HG02943 (cell line): Measurements from ENCODE around the gene USP6NL.

ENCODE experiments used
- ATAC-seq: cut with Tn5 transposase; IDR thresholded peaks from one replicate; pipeline ENCODE4 v1.9.1; 2021; ENCODE audit warnings: mild to moderate bottlenecking, low read depth, moderate library complexity; ENCODE audit not compliant: unreplicated experiment

Gene USP6NL

DNA sequence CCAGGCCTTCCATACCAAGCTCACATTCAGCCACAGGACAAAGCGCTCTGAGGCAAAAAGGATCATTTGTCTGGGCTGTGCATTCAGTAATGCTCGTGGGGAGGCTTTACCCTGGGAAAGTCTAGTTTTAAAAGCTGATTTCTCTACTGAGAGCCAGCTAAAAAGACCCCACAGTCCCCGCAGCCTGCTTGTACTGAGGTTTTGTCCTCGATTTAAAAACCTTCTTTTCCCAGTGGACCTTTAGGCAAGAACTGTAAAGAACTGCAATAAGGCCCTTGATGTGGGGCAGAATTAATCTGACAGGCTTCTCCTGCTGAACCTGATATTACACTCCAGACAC, 180.3 kb downstream of the USP6NL start:
- ATAC-seq, result no peak

DNA sequence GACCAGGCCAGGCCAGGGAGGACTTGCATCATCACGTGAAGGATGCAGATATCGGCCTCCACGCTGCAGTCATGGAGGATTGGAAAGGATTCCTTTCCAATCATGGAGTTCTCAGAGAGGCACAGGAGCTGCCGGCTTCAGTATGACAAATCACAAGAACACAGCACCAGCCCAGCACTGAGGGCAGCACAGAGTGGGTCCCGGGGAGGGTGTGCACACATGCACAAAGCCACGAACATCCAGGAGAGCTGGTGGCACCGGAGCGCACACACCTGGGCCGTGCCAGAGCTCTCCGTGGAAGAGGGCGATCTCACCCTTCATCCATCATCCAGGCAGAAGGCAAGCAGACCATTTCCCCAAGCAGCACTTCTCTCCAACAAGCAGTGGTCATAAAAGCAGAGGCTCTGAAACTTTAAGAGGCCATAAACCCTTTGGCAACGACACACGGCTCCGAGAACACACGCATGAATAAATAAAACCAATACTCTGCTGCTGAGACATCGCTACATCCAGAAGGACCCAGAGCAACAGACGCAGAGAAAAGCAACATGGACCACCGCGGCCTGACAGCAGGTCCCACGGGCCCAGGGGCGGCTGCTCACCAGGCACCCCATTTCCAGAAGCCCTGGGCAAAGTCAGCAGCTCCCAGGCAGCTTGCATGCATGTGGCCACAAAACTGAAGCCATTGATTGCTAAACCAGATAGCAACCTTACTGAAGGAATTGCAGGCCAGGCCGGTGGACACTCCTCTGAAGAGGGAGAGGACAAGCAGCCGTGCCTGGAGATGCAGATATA, 180.8 kb downstream of the USP6NL start:
- ATAC-seq, result no peak

DNA sequence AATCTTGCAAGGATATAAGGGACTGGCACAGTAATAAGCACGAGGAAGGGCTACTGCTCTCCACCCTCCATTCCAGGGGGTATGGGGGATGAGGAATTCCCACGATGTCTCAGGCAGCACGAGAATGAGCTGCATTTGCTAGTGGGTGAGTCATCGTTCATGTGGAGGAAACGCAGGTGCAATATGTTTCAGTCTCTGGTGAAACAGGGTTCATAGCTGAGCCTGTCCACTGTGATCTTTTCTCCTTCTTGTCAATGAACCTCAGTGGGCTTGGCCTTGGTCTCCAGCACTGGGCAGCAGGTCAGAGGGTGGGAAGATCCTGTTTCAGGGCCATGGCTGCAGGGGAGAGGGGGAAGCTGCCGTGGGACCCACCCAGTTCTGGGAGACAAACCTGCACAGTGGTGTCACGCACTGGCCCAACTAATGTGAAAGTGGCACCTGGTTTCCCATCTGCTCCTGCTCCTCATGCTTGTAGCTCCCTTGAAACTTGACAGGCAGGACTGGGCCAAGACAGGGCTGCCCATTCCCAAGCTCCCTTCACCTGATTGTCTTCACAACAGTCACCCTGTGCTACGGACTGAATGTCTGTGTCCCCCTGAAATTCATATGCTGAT, 181.9 kb downstream of the USP6NL start:
- ATAC-seq, result no peak

DNA sequence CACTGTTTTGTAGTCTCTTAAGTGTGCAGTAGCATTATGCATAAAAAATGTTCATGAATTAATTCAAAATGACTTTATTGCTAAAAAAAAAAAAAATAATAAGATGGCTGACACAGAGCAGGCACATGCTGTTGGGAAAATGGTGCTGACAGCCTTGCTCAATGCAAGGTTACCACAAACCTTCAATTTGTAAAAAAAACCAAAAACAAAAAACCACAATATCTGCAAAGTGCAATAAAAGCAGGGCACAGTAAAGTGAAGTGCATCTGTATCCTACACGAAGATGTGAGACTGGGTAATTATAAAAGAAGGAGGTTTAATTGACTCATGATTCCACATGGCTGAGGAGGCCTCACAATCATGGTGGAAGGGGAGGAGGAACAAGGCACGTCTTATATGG, 185.8 kb downstream of the USP6NL start:
- ATAC-seq, result no peak

DNA sequence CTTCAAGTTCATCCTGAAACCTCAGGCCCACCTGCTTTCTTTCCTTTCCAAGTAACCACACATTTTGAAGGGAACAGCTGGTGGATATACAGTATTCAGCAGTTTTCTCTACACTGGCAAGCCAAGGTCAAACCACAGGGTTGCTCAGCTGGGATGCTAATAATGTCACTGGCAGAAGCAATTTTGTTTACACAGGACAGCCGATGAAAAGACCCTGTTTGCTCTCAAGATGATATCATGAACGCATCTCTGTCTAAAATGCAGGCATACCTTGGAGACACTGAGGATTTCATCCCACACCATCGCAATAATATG, 186.2 kb downstream of the USP6NL start:
- no peak for ATAC-seq

DNA sequence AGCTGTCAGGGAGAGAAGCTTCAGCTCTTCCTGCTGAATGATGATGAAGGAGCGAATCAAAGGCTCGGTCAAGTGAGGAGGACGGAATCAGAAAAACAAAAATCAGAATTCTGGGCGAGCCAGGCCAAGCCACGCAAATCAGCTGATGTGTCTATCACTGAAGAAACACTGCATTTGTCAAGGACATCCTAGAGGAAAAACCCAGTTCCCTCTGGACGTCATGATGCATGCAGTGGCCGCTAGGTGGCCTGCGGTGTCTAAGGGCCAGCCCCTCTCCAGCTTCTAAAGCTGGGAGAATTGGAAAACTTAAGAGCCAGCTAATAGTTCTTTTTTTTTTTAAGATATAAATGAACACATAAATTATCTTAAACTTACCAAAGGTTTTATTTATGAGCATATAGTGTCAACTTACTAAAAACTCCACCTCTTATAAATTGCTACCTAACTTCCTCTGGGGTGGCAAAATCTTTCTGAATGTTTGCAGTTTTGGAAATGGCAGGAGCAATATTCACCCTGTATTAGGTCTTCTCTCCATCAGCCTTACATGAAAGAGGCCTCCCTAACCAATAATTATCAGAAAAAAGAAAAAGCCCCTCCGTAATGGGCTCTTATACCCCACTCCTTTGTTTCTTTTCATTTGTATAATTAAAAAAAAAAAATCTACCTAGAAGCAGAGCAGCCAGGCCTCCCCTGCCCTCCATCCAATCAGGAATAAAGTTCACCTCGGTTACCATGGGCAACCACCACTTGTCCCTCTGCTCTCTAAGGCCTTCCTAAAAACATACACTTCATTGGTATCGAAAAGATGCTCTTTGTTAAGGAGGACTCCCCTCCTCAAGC, 186.8 kb downstream of the USP6NL start:
- no peak for ATAC-seq

DNA sequence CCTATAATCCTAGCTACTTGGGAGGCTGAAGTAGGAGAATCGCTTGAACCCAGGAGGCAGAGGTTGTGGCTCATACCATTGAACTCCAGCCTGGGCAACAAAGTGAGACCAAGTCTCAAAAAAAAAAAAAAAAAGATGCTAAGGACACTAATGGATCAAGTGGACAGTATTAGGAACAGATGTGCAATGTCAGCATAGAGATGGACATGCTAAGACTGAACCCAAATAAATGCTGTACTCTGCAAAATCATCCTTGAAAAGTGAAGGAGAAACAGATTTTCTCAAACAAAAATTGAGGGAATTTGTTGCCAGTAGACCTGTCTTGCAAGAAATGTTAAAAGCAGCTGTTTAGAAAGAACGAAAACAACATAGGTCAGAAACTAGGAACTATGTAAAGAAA, 194.5 kb downstream of the USP6NL start:
- no peak for ATAC-seq

DNA sequence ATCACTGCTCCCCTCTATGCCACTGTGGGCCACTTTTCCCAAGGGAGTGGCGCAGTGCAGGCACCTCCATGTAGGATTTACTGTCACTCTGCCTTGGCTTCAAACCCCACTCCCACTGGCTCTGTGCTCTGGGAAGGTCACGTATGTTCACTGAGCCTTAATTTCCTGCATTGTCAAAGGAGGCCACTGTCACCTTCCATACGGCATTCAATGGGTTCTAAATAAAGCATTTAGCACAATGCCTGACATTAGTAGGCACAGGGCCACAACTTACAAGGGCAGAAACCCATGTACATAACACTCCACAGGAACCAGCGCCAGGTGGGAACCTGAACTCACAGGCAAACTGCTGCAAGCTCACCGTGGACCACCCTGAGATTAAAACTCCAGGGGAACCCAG, 196.4 kb downstream of the USP6NL start:
- no peak for ATAC-seq

DNA sequence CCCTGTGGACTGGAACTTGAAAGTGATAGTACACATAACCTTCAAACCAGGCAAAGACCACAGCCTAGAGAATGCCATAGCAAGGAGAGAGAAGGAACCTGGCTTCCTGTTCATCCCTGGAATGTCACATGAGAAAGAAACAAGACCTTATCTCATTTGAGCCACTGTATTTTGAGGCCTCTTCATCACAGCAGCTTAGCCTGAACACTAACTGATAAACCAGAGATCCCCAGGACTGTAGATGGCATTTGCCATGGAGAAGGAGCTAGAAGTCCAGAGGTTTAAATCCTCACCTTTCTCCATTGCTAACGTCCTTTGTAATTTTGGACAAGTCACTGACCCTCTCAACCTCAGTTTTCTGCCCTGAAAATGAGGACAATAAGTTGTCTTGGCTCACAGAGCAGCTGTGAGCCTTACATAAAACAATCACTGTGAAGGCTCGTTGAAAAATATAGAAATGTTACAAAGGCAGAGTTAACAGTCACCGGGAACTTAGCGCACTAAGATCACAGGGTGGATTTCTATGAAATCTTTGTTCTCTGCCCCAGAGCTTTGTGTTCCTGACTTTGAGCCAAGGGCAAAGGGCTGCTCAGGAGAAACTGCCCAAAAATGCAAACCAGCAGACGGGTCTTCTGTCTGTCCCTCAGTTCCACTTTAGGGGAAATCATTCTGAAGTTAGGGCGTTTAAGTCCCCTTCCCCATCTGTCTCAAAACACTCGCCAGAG, 197.0 kb downstream of the USP6NL start:
- no peak for ATAC-seq

DNA sequence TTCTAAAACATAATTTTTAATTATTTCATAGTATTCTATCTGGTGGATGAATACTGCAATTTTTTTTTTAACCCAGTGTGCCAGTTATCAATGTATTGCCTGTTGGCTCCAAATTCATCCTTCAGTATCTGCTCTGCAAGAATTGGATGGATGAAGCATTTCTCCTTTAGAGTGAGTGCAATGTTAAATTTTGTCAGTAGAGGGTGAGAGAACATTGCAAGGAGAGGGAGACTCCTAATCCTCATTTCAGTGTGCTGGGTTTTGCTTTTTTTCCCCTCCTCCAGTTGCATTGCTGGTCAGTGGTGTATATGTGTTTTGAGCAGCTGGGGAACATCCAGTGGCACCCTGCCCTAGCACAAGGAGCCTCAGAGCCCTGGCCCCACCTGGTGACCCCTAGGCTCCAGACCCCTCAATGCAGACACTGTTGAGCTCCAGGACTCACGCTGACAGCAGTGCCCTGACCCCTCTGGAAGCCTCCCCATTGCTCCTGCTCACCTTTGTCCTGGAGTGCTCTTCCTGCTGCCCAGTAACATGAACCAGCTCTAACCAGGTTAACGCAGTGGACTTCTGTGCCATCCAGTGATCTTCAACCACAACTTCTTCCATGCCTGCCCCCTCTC, 199.4 kb downstream of the USP6NL start:
- no peak for ATAC-seq

DNA sequence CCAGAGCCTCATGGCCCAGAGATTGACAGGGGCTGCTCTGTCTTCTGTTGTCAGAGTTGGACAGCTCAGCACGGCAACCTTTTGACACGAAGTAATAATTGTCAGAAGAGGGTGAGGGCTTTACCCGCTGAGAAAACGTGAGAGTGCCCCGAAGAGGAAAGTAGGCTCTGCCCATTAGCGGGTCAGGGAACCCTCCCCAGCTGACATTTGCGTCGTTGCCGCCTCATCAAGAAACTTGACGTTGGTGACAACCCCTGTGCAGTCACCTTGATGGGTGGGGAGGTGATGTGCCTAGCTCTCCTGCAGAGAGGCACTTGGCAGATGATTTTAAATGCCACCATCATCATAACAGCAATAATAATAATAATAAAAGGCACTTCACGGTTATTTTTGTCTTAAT, 202.1 kb downstream of the USP6NL start:
- no peak for ATAC-seq

DNA sequence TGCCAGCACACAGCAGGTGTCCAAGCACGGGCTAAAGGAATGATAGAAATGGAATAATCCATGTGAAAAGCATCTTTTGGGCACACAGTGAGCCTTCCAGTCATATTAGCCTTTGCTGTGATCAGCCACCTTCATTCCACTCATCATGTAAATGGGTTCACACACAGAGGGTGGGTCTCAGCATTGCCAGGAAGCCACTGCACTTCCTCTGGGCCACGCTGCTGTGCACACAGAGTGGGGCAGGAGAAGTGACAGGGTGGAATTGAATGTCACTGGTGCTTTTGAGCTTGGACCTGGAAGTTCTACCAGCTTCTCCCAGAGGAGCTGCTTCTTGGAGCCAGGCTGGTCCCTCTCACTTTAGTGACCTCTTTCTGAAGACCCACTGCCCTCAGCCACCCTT, 203.5 kb downstream of the USP6NL start:
- ATAC-seq, result no peak

DNA sequence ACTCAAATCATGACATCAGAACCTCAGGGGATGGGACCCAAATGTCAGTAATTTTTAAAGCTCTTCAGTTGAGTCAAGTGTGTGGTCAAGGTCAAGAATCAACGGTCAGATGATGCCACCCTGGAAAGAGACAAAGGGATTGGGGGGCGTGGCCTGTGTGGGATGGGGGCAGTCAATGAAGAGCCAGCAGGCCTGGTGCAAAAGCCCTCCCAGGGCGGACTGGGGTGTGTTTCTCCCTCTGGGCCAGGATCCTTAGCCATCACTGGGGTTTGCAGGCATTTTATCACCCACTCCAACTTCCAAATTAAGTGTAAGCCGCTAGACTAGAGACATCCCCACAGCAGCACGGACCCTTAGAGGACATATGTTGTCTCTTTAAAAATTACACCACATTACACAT, 204.7 kb downstream of the USP6NL start:
- no peak for ATAC-seq

DNA sequence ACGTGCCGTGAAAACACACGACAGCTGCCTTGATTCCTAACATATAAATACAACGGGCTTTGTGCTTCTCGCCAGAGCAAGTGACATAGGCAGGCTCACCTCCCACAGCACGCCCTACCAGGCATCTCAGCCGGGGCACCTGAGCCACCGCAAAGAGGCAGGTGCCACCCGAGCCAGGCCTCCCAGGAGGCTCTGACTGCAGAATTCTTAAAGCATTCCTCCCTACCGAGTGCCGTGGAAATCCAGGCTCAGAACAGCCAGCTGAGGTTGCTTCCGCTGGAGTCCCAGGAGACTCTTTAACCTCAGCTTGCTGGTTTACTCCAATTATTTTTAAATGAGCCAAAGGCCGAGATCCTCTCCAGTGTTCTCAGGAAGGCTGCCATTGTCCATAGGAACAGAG, 206.5 kb downstream of the USP6NL start:
- ATAC-seq, result no peak
